Brain pericyte (primary cell): ENCODE measurements around the gene CMTM7.
A peak's percentile ranks its signal among the peaks of the same experiment; 100 is the strongest.
"Not testable (repeated sequence)": the region's sequence is repeated elsewhere in the genome, so short reads cannot be mapped to it uniquely, and the experiment has no call there.

Experiments used
- DNase-seq: peaks from one replicate; pipeline ENCODE4 v3.0.0-alpha.2; 2012; ENCODE audit warnings: low read depth, low spot score

Gene CMTM7

GRCh38 chr3:32460031-32460749 lies 68.5 kb downstream of the CMTM7 start:
- DNase-seq, result no peak

- DNase-seq, result not testable (repeated sequence)
Measured at GRCh38 chr3:32460817-32461496, 69.3 kb downstream of the CMTM7 start.

- not testable (repeated sequence) for DNase-seq
Measured at GRCh38 chr3:32462191-32462986, 70.7 kb downstream of the CMTM7 start.

- DNase-seq, result not testable (repeated sequence)
Measured at GRCh38 chr3:32463415-32463814, 71.8 kb downstream of the CMTM7 start.

- not testable (repeated sequence) for DNase-seq
Measured at GRCh38 chr3:32464726-32465125, 73.1 kb downstream of the CMTM7 start.

GRCh38 chr3:32466808-32467207 lies 75.2 kb downstream of the CMTM7 start:
- DNase-seq, result not testable (repeated sequence)

GRCh38 chr3:32467333-32468070 lies 75.8 kb downstream of the CMTM7 start:
- peak; percentile 45 for DNase-seq

GRCh38 chr3:32469151-32469874 lies 77.7 kb downstream of the CMTM7 start:
- DNase-seq, result no peak

GRCh38 chr3:32470362-32470761 lies 78.7 kb downstream of the CMTM7 start:
- DNase-seq, result no peak

GRCh38 chr3:32471246-32471645 lies 79.6 kb downstream of the CMTM7 start:
- no peak for DNase-seq

GRCh38 chr3:32472151-32472550 lies 80.5 kb downstream of the CMTM7 start:
- not testable (repeated sequence) for DNase-seq

GRCh38 chr3:32474201-32474600 lies 82.5 kb downstream of the CMTM7 start:
- DNase-seq, result no peak

GRCh38 chr3:32480604-32481003 lies 89.0 kb downstream of the CMTM7 start:
- DNase-seq, result no peak

GRCh38 chr3:32481791-32482631 lies 90.4 kb downstream of the CMTM7 start:
- no peak for DNase-seq

- DNase-seq, result no peak
Measured at GRCh38 chr3:32482693-32483092, 91.0 kb downstream of the CMTM7 start.

- no peak for DNase-seq
Measured at GRCh38 chr3:32483772-32484171, 92.1 kb downstream of the CMTM7 start.

- DNase-seq, result no peak
Measured at GRCh38 chr3:32484436-32484835, 92.8 kb downstream of the CMTM7 start.

GRCh38 chr3:32487781-32488473 lies 96.3 kb downstream of the CMTM7 start:
- no peak for DNase-seq

- DNase-seq, result no peak
Measured at GRCh38 chr3:32488474-32489008, 96.9 kb downstream of the CMTM7 start.
